Measurements from ENCODE around the gene GRIFIN.

DNA sequence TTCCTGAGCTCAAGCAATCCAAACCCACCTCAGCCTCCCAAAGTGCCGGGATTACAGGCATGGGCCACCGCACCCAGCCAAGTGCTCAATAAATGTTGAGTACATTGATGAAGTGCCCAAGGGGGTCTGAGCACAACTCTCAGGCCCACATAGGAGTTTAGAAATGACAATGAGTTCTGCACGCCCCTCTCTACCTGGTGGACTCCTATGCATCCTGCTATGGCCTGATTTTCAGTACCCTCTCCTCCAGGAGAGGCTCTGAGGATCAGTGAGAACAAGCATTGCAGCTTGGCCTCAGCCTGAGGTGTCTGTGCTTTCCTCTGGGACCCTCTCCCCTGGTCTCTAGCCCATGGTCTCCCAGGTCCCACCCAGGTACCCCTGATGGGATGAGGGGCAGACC, 20.9 kb upstream of the GRIFIN start:
- TF ChIP-seq EZH2 (IDR thresholded peaks at IDR 0.05; ENCODE audit: borderline replicate concordance, insufficient read depth, low read depth, low read length, poor library complexity, severe bottlenecking), result no peak
- TF ChIP-seq, protein P1, sequence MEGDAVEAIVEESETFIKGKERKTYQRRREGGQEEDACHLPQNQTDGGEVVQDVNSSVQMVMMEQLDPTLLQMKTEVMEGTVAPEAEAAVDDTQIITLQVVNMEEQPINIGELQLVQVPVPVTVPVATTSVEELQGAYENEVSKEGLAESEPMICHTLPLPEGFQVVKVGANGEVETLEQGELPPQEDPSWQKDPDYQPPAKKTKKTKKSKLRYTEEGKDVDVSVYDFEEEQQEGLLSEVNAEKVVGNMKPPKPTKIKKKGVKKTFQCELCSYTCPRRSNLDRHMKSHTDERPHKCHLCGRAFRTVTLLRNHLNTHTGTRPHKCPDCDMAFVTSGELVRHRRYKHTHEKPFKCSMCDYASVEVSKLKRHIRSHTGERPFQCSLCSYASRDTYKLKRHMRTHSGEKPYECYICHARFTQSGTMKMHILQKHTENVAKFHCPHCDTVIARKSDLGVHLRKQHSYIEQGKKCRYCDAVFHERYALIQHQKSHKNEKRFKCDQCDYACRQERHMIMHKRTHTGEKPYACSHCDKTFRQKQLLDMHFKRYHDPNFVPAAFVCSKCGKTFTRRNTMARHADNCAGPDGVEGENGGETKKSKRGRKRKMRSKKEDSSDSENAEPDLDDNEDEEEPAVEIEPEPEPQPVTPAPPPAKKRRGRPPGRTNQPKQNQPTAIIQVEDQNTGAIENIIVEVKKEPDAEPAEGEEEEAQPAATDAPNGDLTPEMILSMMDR (IDR thresholded peaks at IDR 0.05), result no peak
